ENCODE data around the gene TMA7B. TPM values are rescaled to one million over a fixed set of nuclear protein-coding genes. Genes with fewer than 3 reads are reported as not detected.

Gene TMA7B
- total RNA-seq, 2 experiments from 2014 or later, result 5.7 to 6.5 TPM

- CTCF ChIA-PET, result no interaction called here
- Mint-ChIP-seq H3K27ac (no peak overlapping the region), H3K36me3 (ENCODE audit: low read depth) (no peaks in the 10 kb centered on the region), H3K4me3 (no peak overlapping the region), H3K4me1 (ENCODE audit: low read depth) (peaks cover 41% of the 10 kb centered on the region), H3K27me3 (no peaks in the 10 kb centered on the region), H3K9me3 (no peaks in the 10 kb centered on the region)
- no peak for DNase-seq
- H3K4me3 ChIP-seq (ENCODE audit: low read length), result no peak overlapping the region
- no peak for TF ChIP-seq CTCF (IDR thresholded peaks at IDR 0.05)
- H3K27ac ChIP-seq (ENCODE audit: low read depth in 1 of 2, low read length in 2 of 2), result no peak overlapping the region
- intact Hi-C loops (cut with DNase I, micrococcal nuclease), result no loop called here
- H3K4me1 ChIP-seq (ENCODE audit: insufficient read depth, low read length), result peaks cover 12% of the 10 kb centered on the region
- H3K9me3 ChIP-seq (ENCODE audit: control insufficient read depth in 1 of 2, insufficient read depth in 1 of 2, low read length in 2 of 2), result no peaks in the 10 kb centered on the region
- H3K36me3 ChIP-seq (ENCODE audit: insufficient read depth, low read length), result no peaks in the 10 kb centered on the region
- no peak for ATAC-seq (ENCODE audit: poor library complexity)
- POLR2A ChIA-PET, result interaction anchor here (0.8 to 1.1 kb wide), 2 partner anchors 11 to 32 kb away, joined by 3 read pairs; no protein-coding TSS in a partner anchor
- no peaks in the 10 kb centered on the region for H3K27me3 ChIP-seq (ENCODE audit: control insufficient read depth in 1 of 2, insufficient read depth in 2 of 2, low read length in 2 of 2)
These were observed 23.8 kb downstream of the TMA7B start for GRCh38 chr22:39984006-39984405.

DNA sequence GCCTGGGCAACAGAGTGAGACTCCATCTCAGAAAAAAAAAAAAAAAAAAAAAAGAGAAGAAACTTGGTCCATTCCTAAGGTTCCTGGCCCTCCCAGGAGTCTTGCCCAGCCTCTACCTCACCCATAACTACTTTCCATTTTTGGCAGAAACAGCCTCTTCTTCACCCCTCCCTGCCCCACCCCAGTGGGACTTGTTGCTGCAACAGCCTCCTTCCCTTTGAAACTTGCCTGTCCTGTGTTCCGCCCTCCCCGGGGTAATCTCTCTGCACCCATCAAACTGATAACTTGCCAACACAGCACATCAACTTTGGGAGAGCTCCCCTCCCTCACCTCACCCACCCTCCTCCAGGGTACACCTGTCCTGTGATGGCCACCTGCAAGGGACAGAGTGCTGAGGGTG, 24.5 kb downstream of the TMA7B start:
- no peak overlapping the region for H3K4me3 ChIP-seq (ENCODE audit: low read length)
- no peaks in the 10 kb centered on the region for H3K27me3 ChIP-seq (ENCODE audit: control insufficient read depth in 1 of 2, insufficient read depth in 2 of 2, low read length in 2 of 2)
- H3K4me1 ChIP-seq (ENCODE audit: insufficient read depth, low read length), result peaks cover 12% of the 10 kb centered on the region
- Mint-ChIP-seq H3K27me3 (no peaks in the 10 kb centered on the region), H3K27ac (peak overlapping the region; percentile 83), H3K4me1 (ENCODE audit: low read depth) (peaks cover 33% of the 10 kb centered on the region), H3K9me3 (no peaks in the 10 kb centered on the region), H3K36me3 (ENCODE audit: low read depth) (no peaks in the 10 kb centered on the region), H3K4me3 (no peak overlapping the region)
- H3K9me3 ChIP-seq (ENCODE audit: control insufficient read depth in 1 of 2, insufficient read depth in 1 of 2, low read length in 2 of 2), result no peaks in the 10 kb centered on the region
- no peak for TF ChIP-seq CTCF (IDR thresholded peaks at IDR 0.05)
- no peaks in the 10 kb centered on the region for H3K36me3 ChIP-seq (ENCODE audit: insufficient read depth, low read length)
- H3K27ac ChIP-seq (ENCODE audit: low read depth in 1 of 2, low read length in 2 of 2), result no peak overlapping the region
- ChIA-PET CTCF (no interaction called here), POLR2A (interaction anchor here (0.8 to 1.1 kb wide), 3 partner anchors 12 to 32 kb away, joined by 3 read pairs; no protein-coding TSS in a partner anchor)
- intact Hi-C loops (cut with DNase I, micrococcal nuclease), result no loop called here
- no peak for DNase-seq
- no peak for ATAC-seq (ENCODE audit: poor library complexity)

GRCh38 chr22:39985383-39986035, 25.3 kb downstream of the TMA7B start:
- DNase-seq (peak in 3 of 14 experiments; percentile 14 to 37 (median 27)), ATAC-seq (ENCODE audit: poor library complexity) (peak; percentile 89)
- no peaks in the 10 kb centered on the region for H3K36me3 ChIP-seq (ENCODE audit: insufficient read depth, low read length)
- CTCF ChIA-PET, result no interaction called here
- H3K27ac Mint-ChIP-seq, result peak overlapping the region; percentile 83
- no peaks in the 10 kb centered on the region for H3K36me3 Mint-ChIP-seq (ENCODE audit: low read depth)
- no peak overlapping the region for H3K27ac ChIP-seq (ENCODE audit: low read depth in 1 of 2, low read length in 2 of 2)
- no peak for TF ChIP-seq CTCF (IDR thresholded peaks at IDR 0.05)
- no peaks in the 10 kb centered on the region for H3K27me3 Mint-ChIP-seq
- no peak overlapping the region for H3K4me3 Mint-ChIP-seq
- H3K9me3 Mint-ChIP-seq, result no peaks in the 10 kb centered on the region
- no peaks in the 10 kb centered on the region for H3K9me3 ChIP-seq (ENCODE audit: control insufficient read depth in 1 of 2, insufficient read depth in 1 of 2, low read length in 2 of 2)
- H3K4me3 ChIP-seq (ENCODE audit: low read length), result no peak overlapping the region
- peaks cover 26% of the 10 kb centered on the region for H3K4me1 Mint-ChIP-seq (ENCODE audit: low read depth)
- H3K4me1 ChIP-seq (ENCODE audit: insufficient read depth, low read length), result peaks cover 6% of the 10 kb centered on the region
- intact Hi-C loops (cut with DNase I, micrococcal nuclease), result no loop called here
- POLR2A ChIA-PET, result interaction anchor here (0.6 to 1.1 kb wide), 3 partner anchors 15 to 113 kb away, joined by 3 to 4 read pairs (median 4); no protein-coding TSS in a partner anchor
- no peaks in the 10 kb centered on the region for H3K27me3 ChIP-seq (ENCODE audit: control insufficient read depth in 1 of 2, insufficient read depth in 2 of 2, low read length in 2 of 2)

Data from CD4-positive, alpha-beta T cell (primary cell).